ENCODE data around the gene ABHD16B. TPM values are rescaled to one million over a fixed set of nuclear protein-coding genes. Genes with fewer than 3 reads are reported as not detected.
A peak's percentile ranks its signal among the peaks of the same experiment; 100 is the strongest.

ABHD16B gene
- total and polyA plus RNA-seq, 2 of the 13 experiments (the other 11 are each of a cell fraction or from before 2014, with no cell fraction given), result not detected

GRCh38 chr20:63848003-63848911 lies 13.0 kb upstream of the ABHD16B start (continued):
- TF ChIP-seq YY1 (IDR thresholded peaks at IDR 0.05; ENCODE audit: insufficient read depth, insufficient replicate concordance, low read depth, low read length), result no peak
- TF ChIP-seq RFXANK (CRISPR knock-in tag; IDR thresholded peaks at IDR 0.05), result no peak
- no peak for TF ChIP-seq NKX3-1 (CRISPR knock-in tag; IDR thresholded peaks at IDR 0.05)
- TF ChIP-seq ZNF331 (CRISPR knock-in tag; IDR thresholded peaks at IDR 0.05), result no peak
- TF ChIP-seq LBX2 (CRISPR knock-in tag; IDR thresholded peaks at IDR 0.05; ENCODE audit: borderline replicate concordance), result no peak; the same call in 1 of the 2 replicates
- TF ChIP-seq ZBED4 (CRISPR knock-in tag; IDR thresholded peaks at IDR 0.05; ENCODE audit: borderline replicate concordance), result no peak
- peak; percentile 45; the same call in 1 of the 2 replicates for TF ChIP-seq ZNF232 (CRISPR knock-in tag; IDR thresholded peaks at IDR 0.05; ENCODE audit: borderline replicate concordance)
- TF ChIP-seq TFDP1 (CRISPR knock-in tag; IDR thresholded peaks at IDR 0.05; ENCODE audit: borderline replicate concordance), result peak; percentile 9; the same call in 1 of the 2 replicates
- 0 out of 2 replicates have a peak, but pooled peaks have one; percentile 22 for TF ChIP-seq ARNT2 (CRISPR knock-in tag; IDR thresholded peaks at IDR 0.05; ENCODE audit: low read depth)
- TF ChIP-seq REXO4 (CRISPR knock-in tag; IDR thresholded peaks at IDR 0.05; ENCODE audit: borderline replicate concordance), result no peak
- TF ChIP-seq ZNF558 (CRISPR knock-in tag; IDR thresholded peaks at IDR 0.05; ENCODE audit: borderline replicate concordance), result no peak
- peak; percentile 38; the same call in 1 of the 2 replicates for TF ChIP-seq ARHGAP35 (CRISPR knock-in tag; IDR thresholded peaks at IDR 0.05; ENCODE audit: borderline replicate concordance)
- TF ChIP-seq SNAPC5 (CRISPR knock-in tag; IDR thresholded peaks at IDR 0.05; ENCODE audit: borderline replicate concordance), result 0 out of 2 replicates have a peak, but pooled peaks have one; percentile 43
- TF ChIP-seq ELK4 (CRISPR knock-in tag; IDR thresholded peaks at IDR 0.05; ENCODE audit: borderline replicate concordance), result no peak
- no peak for TF ChIP-seq ZNF335 (CRISPR knock-in tag; IDR thresholded peaks at IDR 0.05)
- TF ChIP-seq MTA1 (CRISPR knock-in tag; IDR thresholded peaks at IDR 0.05; ENCODE audit: borderline replicate concordance), result 0 out of 2 replicates have a peak, but pooled peaks have one; percentile 14
- TF ChIP-seq DRAP1 (CRISPR knock-in tag; IDR thresholded peaks at IDR 0.05), result no peak
- no peak for TF ChIP-seq IKZF5 (CRISPR knock-in tag; IDR thresholded peaks at IDR 0.05)
- no peak for TF ChIP-seq NFE2L1 (CRISPR knock-in tag; IDR thresholded peaks at IDR 0.05; ENCODE audit: borderline replicate concordance)

All from HepG2 (cell line).